HL-60 (cell line): ENCODE data around the gene MPRIP.

Experiments used
- DNase-seq, 2 experiments: peaks; one replicate each; pipeline ENCODE4 v3.0.0-alpha.2; 2010 to 2020; ENCODE audit warnings: low read depth in 1 of 2, low spot score in 1 of 2
- H3K27ac ChIP-seq: fragments of 250-450 bp; sonication (Bioruptor Pico); replicated peaks from 2 replicates; pipeline ENCODE4 v1.5.1; 2020; ENCODE audit warnings: mild to moderate bottlenecking, moderate library complexity
- H3K27me3 ChIP-seq: fragments of 250-450 bp; sonication (Bioruptor Pico); 2 replicates; pipeline ENCODE4 v1.5.1; 2021; ENCODE audit warnings: mild to moderate bottlenecking, moderate library complexity; ENCODE audit not compliant: insufficient read depth, poor library complexity, severe bottlenecking
- H3K4me3 ChIP-seq: replicated peaks from 2 replicates; pipeline ENCODE4 v1.5.1; 2011; ENCODE audit warnings: mild to moderate bottlenecking, control low read depth, low read length; ENCODE audit not compliant: insufficient read depth
- CTCF ChIP-seq: IDR thresholded peaks from one replicate; pipeline ENCODE4 v1.5.1; 2011; ENCODE audit warnings: low read length, control low read depth, inconsistent platforms; ENCODE audit not compliant: insufficient read depth
- GABPA ChIP-seq: IDR thresholded peaks from 2 replicates; pipeline ENCODE4 v1.6.1; 2012; ENCODE audit warnings: low read depth
- POLR2AphosphoS5 ChIP-seq: IDR thresholded peaks from 2 replicates; pipeline ENCODE4 v1.6.1; 2012; ENCODE audit warnings: low read depth
- REST ChIP-seq: IDR thresholded peaks from 2 replicates; pipeline ENCODE4 v1.6.1; 2012; ENCODE audit warnings: low read depth; ENCODE audit not compliant: insufficient replicate concordance
- SPI1 ChIP-seq: IDR thresholded peaks from 2 replicates; pipeline ENCODE4 v1.6.1; 2012; ENCODE audit warnings: low read depth, mild to moderate bottlenecking, borderline replicate concordance

The MPRIP gene

GRCh38 chr17:17141279-17141678 lies 99.0 kb downstream of the MPRIP start:
- Histone ChIP-seq H3K27me3 (no peaks in the 10 kb centered on the region), H3K27ac (no peak overlapping the region), H3K4me3 (no peak overlapping the region)
- TF ChIP-seq REST (no peak), POLR2AphosphoS5 (no peak), GABPA (no peak), SPI1 (no peak), CTCF (no peak)
- DNase-seq: no peak

GRCh38 chr17:17141860-17142552 lies 99.7 kb downstream of the MPRIP start:
- H3K27ac ChIP-seq: no peak overlapping the region
- no peak for DNase-seq

GRCh38 chr17:17142556-17142955 lies 100.3 kb downstream of the MPRIP start:
- Histone ChIP-seq H3K27ac (no peak overlapping the region), H3K4me3 (no peak overlapping the region), H3K27me3 (no peaks in the 10 kb centered on the region)
- no peak for TF ChIP-seq GABPA
- no peak for TF ChIP-seq CTCF
- no peak for TF ChIP-seq POLR2AphosphoS5
- TF ChIP-seq SPI1: no peak
- no peak for TF ChIP-seq REST
- no peak for DNase-seq

More at GRCh38 chr17:17141860-17142552, 99.7 kb downstream of the MPRIP start:
- Histone ChIP-seq H3K27me3 (no peaks in the 10 kb centered on the region), H3K4me3 (no peak overlapping the region)
- TF ChIP-seq CTCF (peak; percentile 13), GABPA (no peak)

- Histone ChIP-seq H3K27ac (no peak overlapping the region), H3K27me3 (no peaks in the 10 kb centered on the region), H3K4me3 (no peak overlapping the region)
- no peak for TF ChIP-seq SPI1
- TF ChIP-seq REST: no peak
- no peak for TF ChIP-seq CTCF
- no peak for TF ChIP-seq GABPA
- no peak for TF ChIP-seq POLR2AphosphoS5
- DNase-seq: no peak
These were observed 101.2 kb downstream of the MPRIP start for GRCh38 chr17:17143501-17143900.
